ENCODE results near the gene LGI2.

Gene LGI2

GRCh38 chr4:24966076-24966475 lies 64.7 kb downstream of the LGI2 start:
- no peak for DNase-seq (ENCODE audit: low read depth in 2 of 2)

GRCh38 chr4:24965627-24966026 lies 65.1 kb downstream of the LGI2 start:
- DNase-seq (ENCODE audit: low read depth in 2 of 2) = no peak

DNA sequence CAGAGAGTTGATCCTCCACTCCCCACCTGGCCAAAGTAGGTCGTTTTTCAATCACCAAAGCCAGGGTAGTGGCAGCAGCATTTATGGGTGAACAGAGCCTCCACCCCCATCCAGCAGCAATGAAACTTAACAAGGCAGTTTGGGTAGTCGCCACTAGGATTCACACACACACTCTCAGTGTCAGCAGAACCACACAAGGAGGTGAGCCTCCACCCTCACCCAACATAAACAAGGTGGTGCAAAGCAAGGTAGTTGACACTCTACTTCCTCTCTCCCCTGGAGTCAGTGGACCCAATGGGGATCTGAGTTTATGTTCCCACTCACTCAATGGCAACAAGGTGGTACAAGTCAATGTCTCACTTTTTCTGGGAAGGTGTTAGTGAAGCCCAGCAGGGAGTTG lies 67.5 kb downstream of the LGI2 start:
- no peak for DNase-seq (ENCODE audit: low read depth in 2 of 2)

DNA sequence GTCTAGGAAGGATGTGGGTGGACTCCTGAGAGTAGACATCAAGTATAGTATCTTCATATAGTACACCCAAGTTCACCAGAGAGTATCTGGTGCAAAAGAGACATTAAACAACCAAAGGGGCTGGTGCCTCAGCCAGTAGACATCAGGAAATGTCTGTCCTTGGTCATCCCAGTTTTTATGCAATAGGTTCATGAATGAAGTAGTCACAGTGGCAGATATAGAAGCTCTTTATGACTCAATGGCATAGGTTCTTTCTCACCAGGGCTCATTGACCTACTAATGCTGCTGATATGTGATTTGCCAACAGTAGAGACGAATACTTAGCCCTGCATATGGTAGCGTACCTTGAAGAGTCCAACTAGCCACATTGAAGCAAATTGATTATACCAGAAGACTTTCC lies 72.9 kb downstream of the LGI2 start:
- no peak for DNase-seq (ENCODE audit: low read depth in 2 of 2)

GRCh38 chr4:24956763-24957162 lies 74.0 kb downstream of the LGI2 start:
- DNase-seq (ENCODE audit: low read depth in 2 of 2) = no peak

DNA sequence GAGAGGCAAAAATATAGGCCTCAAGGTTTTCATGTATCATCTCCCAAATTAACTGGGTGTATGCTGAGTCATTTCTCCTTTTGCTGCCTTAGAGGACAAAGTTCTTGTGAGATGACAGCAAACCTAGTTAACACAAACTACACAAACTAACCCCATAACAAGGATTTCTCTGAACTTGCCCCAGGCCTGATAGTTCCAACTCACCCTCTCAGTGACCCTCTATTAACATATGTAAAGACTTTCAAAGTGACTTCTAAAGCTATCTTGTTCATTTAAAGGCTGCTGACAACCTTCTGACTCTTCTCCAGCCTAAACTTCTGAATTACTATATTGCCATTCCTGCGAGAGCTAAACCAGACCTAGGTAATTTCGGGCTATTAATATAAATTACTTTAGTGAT lies 74.7 kb downstream of the LGI2 start:
- no peak for DNase-seq (ENCODE audit: low read depth in 2 of 2)

- DNase-seq (ENCODE audit: low read depth in 2 of 2) = no peak
These were observed 78.1 kb downstream of the LGI2 start for GRCh38 chr4:24952667-24953066.

DNA sequence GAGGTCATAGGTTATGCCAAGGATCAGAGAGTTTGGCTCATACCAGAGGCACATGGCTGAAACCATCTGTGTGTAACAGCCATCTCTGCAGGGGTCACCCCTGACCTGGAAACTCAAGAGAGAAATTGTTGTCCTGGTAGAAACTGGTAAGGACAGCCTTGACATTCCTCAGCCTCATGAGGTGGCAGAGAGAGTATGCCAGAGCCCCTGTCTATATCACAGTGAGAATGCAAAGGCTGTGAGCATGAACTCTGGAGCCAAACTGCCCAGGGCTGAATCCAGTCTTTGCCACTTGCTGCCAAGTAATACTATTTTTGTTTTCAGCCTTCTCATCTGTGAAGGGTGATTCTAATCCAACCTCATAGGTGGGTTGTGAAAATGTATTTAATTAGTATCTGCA lies 80.8 kb downstream of the LGI2 start:
- DNase-seq (ENCODE audit: low read depth in 2 of 2) = no peak

Measured in fibroblast of skin of left biceps (primary cell).